GM23338 (cell line): ENCODE measurements around the gene TASP1. TPM values are rescaled to one million over a fixed set of nuclear protein-coding genes. Genes with fewer than 3 reads are reported as not detected.
A peak's percentile ranks its signal among the peaks of the same experiment; 100 is the strongest.

Experiments used
- ATAC-seq: fragments of 200-7000 bp; cut with Tn5 transposase; 3 replicates; pipeline ENCODE4 v1.9.1; 2020
- DNase-seq: peaks from one replicate; pipeline ENCODE4 v3.0.0-alpha.2; 2015; ENCODE audit warnings: low spot score
- H2AFZ ChIP-seq: fragments of 200-600 bp; sonication (generic); 2 replicates; pipeline ENCODE4 v1.8.0; 2016; ENCODE audit warnings: antibody characterized with exemption, mild to moderate bottlenecking, moderate library complexity
- H3F3A ChIP-seq: fragments of 200-600 bp; sonication (generic); replicated peaks from 2 replicates; pipeline ENCODE4 v1.8.0; 2017; ENCODE audit warnings: antibody characterized with exemption, mixed run types, low read depth
- H3K27ac ChIP-seq: fragments of 200-600 bp; sonication (generic); 2 replicates; pipeline ENCODE4 v1.6.1; 2016; ENCODE audit warnings: low read depth
- H3K27me3 ChIP-seq: fragments of 200-600 bp; sonication (generic); 2 replicates; pipeline ENCODE4 v1.8.0; 2016; ENCODE audit warnings: mild to moderate bottlenecking, mixed run types, moderate library complexity; ENCODE audit not compliant: insufficient read depth
- H3K36me3 ChIP-seq: fragments of 200-600 bp; sonication (generic); 2 replicates; pipeline ENCODE4 v1.8.0; 2016; ENCODE audit warnings: mild to moderate bottlenecking; ENCODE audit not compliant: insufficient read depth
- H3K4me1 ChIP-seq: fragments of 200-600 bp; sonication (generic); 2 replicates; pipeline ENCODE4 v1.8.0; 2016; ENCODE audit warnings: mild to moderate bottlenecking, moderate library complexity; ENCODE audit not compliant: insufficient read depth
- H3K4me2 ChIP-seq: fragments of 200-600 bp; sonication (generic); 2 replicates; pipeline ENCODE4 v1.7.1; 2017; ENCODE audit warnings: mixed run types
- H3K4me3 ChIP-seq: fragments of 200-600 bp; sonication (generic); 2 replicates; pipeline ENCODE4 v1.6.1; 2016; ENCODE audit warnings: mixed run types
- H3K79me2 ChIP-seq: fragments of 200-600 bp; sonication (generic); replicated peaks from 2 replicates; pipeline ENCODE4 v1.8.0; 2017; ENCODE audit warnings: mild to moderate bottlenecking; ENCODE audit not compliant: insufficient read depth
- H3K9me2 ChIP-seq: fragments of 200-600 bp; sonication (generic); 2 replicates; pipeline ENCODE4 v1.8.0; 2017; ENCODE audit not compliant: insufficient read depth
- H4K20me1 ChIP-seq: fragments of 200-600 bp; sonication (generic); replicated peaks from 2 replicates; pipeline ENCODE4 v1.8.0; 2017; ENCODE audit warnings: mild to moderate bottlenecking; ENCODE audit not compliant: insufficient read depth
- H3K27ac Mint-ChIP-seq: 2 replicates; pipeline ENCODE4 v1.8.0; 2020; ENCODE audit warnings: inconsistent platforms, mild to moderate bottlenecking, moderate library complexity, mixed read lengths
- H3K27me3 Mint-ChIP-seq: 3 replicates; pipeline ENCODE4 v1.8.0; 2022; ENCODE audit warnings: low read depth, mild to moderate bottlenecking, moderate library complexity, mixed read lengths, inconsistent platforms; ENCODE audit not compliant: insufficient read depth, poor library complexity
- H3K36me3 Mint-ChIP-seq: 3 replicates; pipeline ENCODE4 v1.8.0; 2021; ENCODE audit warnings: low read depth, mild to moderate bottlenecking, inconsistent platforms, moderate library complexity, mixed read lengths
- H3K4me1 Mint-ChIP-seq: 3 replicates; pipeline ENCODE4 v1.8.0; 2020; ENCODE audit warnings: mild to moderate bottlenecking, inconsistent platforms, mixed read lengths
- H3K4me3 Mint-ChIP-seq: 3 replicates; pipeline ENCODE4 v1.8.0; 2021; ENCODE audit warnings: moderate library complexity, mild to moderate bottlenecking, inconsistent platforms, mixed read lengths
- H3K9me3 Mint-ChIP-seq: 3 replicates; pipeline ENCODE4 v1.8.0; 2020; ENCODE audit warnings: moderate library complexity, mild to moderate bottlenecking, inconsistent platforms, mixed read lengths
- CREB1 ChIP-seq: fragments of 250-450 bp; sonication (Bioruptor Pico); IDR thresholded peaks from 2 replicates; pipeline ENCODE4 v1.5.0; 2020; ENCODE audit warnings: low read depth, mild to moderate bottlenecking, moderate library complexity
- EZH2phosphoT487 ChIP-seq: fragments of 200-600 bp; sonication (generic); IDR thresholded peaks from one replicate; pipeline ENCODE4 v1.8.1; 2018; ENCODE audit warnings: antibody characterized with exemption; ENCODE audit not compliant: unreplicated experiment
- JUNB ChIP-seq: IDR thresholded peaks from one replicate; pipeline ENCODE4 v1.6.1; 2016; ENCODE audit warnings: antibody characterized with exemption; ENCODE audit not compliant: unreplicated experiment
- NANOG ChIP-seq: IDR thresholded peaks from 2 replicates; pipeline ENCODE4 v1.6.1; 2016; ENCODE audit warnings: antibody characterized with exemption, borderline replicate concordance
- POLR2AphosphoS5 ChIP-seq: IDR thresholded peaks from 2 replicates; pipeline ENCODE4 v1.6.1; 2016; ENCODE audit warnings: antibody characterized with exemption, low read depth
- ZNF114 ChIP-seq: fragments of 250-450 bp; sonication (Bioruptor Pico); IDR thresholded peaks from 2 replicates; pipeline ENCODE4 v1.5.0; 2020; ENCODE audit warnings: mild to moderate bottlenecking, moderate library complexity
- ZNF331 ChIP-seq: fragments of 250-450 bp; sonication (Bioruptor Pico); IDR thresholded peaks from 2 replicates; pipeline ENCODE4 v1.5.0; 2020; ENCODE audit warnings: low read depth, mild to moderate bottlenecking, moderate library complexity
- polyA plus RNA-seq: library from polyadenylated mRNA; unstranded; fragments of >200 nt; fragmentation: Nextera tagmentation; extraction: Ambion mirVana; gene quantifications from 2 replicates; pipeline ENCODE4 v1.2.1, GENCODE V29; 2016
- total RNA-seq: library from RNA; depleted of rRNA; stranded (reverse); fragments of >200 nt; shearing (Covaris generic); gene quantifications from 2 replicates; pipeline ENCODE4 v1.2.3, GENCODE V29; 2014
- TF ChIP-seq, protein P1 (sequence below): fragments of 250-450 bp; sonication (Bioruptor Pico); IDR thresholded peaks from 2 replicates; pipeline ENCODE4 v1.5.0; 2020; ENCODE audit warnings: mild to moderate bottlenecking, moderate library complexity
- TF ChIP-seq, protein P2 (sequence below): IDR thresholded peaks from 2 replicates; pipeline ENCODE4 v1.6.1; 2016; ENCODE audit warnings: antibody characterized with exemption

The TASP1 gene
- total and polyA plus RNA-seq, 2 experiments from 2014 or later = 9.7 to 9.8 TPM

DNA sequence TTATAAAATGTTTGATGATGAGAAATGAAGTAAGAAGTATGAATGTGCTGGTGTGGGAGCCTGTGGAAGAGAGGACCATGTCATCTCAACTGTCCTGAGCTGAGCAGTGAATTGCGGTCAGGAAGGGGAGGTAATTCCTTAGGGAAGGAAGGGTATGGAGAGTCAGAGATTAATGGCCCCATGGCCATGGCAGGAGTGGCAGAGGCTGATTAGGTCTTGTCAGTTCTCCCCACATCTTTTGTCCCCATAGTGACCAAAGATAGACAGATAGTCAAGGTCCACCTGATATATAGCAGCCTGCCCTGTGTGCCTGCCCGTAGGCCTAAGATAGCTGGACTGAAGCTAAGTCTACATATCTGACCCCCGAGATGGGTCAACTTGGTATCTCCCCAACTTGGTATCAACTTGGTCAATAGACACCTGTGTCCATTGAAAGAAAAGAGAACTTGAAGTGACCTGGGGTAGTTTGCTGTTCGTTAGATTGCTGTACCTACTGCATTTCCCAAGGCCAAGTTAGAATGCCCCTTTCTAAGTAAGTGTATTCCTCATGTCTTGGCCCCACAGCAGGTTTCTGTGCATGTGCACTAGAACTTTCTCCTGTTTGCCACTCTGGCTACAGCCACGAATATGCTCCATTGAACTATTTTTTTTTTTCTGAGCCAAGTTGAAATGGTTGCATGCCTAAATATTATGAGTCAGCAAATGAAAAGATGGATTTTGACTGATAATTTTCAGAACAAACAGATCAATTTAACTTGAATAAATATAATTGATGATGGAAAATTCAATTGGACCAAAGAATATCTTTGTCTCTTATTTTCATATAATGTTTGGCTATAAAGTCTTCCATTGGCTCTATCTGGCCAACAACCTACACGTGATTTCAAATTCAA is 274.2 kb downstream of the TASP1 start (continued):
- TF ChIP-seq JUNB (no peak), POLR2AphosphoS5 (no peak), EZH2phosphoT487 (no peak)
- TF ChIP-seq, protein P1, sequence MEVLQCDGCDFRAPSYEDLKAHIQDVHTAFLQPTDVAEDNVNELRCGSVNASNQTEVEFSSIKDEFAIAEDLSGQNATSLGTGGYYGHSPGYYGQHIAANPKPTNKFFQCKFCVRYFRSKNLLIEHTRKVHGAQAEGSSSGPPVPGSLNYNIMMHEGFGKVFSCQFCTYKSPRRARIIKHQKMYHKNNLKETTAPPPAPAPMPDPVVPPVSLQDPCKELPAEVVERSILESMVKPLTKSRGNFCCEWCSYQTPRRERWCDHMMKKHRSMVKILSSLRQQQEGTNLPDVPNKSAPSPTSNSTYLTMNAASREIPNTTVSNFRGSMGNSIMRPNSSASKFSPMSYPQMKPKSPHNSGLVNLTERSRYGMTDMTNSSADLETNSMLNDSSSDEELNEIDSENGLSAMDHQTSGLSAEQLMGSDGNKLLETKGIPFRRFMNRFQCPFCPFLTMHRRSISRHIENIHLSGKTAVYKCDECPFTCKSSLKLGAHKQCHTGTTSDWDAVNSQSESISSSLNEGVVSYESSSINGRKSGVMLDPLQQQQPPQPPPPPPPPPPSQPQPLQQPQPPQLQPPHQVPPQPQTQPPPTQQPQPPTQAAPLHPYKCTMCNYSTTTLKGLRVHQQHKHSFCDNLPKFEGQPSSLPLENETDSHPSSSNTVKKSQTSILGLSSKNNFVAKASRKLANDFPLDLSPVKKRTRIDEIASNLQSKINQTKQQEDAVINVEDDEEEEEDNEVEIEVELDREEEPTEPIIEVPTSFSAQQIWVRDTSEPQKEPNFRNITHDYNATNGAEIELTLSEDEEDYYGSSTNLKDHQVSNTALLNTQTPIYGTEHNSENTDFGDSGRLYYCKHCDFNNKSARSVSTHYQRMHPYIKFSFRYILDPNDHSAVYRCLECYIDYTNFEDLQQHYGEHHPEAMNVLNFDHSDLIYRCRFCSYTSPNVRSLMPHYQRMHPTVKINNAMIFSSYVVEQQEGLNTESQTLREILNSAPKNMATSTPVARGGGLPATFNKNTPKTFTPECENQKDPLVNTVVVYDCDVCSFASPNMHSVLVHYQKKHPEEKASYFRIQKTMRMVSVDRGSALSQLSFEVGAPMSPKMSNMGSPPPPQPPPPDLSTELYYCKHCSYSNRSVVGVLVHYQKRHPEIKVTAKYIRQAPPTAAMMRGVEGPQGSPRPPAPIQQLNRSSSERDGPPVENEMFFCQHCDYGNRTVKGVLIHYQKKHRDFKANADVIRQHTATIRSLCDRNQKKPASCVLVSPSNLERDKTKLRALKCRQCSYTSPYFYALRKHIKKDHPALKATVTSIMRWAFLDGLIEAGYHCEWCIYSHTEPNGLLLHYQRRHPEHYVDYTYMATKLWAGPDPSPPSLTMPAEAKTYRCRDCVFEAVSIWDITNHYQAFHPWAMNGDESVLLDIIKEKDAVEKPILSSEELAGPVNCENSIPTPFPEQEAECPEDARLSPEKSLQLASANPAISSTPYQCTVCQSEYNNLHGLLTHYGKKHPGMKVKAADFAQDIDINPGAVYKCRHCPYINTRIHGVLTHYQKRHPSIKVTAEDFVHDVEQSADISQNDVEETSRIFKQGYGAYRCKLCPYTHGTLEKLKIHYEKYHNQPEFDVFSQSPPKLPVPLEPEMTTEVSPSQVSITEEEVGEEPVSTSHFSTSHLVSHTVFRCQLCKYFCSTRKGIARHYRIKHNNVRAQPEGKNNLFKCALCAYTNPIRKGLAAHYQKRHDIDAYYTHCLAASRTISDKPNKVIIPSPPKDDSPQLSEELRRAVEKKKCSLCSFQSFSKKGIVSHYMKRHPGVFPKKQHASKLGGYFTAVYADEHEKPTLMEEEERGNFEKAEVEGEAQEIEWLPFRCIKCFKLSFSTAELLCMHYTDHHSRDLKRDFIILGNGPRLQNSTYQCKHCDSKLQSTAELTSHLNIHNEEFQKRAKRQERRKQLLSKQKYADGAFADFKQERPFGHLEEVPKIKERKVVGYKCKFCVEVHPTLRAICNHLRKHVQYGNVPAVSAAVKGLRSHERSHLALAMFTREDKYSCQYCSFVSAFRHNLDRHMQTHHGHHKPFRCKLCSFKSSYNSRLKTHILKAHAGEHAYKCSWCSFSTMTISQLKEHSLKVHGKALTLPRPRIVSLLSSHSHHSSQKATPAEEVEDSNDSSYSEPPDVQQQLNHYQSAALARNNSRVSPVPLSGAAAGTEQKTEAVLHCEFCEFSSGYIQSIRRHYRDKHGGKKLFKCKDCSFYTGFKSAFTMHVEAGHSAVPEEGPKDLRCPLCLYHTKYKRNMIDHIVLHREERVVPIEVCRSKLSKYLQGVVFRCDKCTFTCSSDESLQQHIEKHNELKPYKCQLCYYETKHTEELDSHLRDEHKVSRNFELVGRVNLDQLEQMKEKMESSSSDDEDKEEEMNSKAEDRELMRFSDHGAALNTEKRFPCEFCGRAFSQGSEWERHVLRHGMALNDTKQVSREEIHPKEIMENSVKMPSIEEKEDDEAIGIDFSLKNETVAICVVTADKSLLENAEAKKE = no peak
- TF ChIP-seq, protein P2, sequence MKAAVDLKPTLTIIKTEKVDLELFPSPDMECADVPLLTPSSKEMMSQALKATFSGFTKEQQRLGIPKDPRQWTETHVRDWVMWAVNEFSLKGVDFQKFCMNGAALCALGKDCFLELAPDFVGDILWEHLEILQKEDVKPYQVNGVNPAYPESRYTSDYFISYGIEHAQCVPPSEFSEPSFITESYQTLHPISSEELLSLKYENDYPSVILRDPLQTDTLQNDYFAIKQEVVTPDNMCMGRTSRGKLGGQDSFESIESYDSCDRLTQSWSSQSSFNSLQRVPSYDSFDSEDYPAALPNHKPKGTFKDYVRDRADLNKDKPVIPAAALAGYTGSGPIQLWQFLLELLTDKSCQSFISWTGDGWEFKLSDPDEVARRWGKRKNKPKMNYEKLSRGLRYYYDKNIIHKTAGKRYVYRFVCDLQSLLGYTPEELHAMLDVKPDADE = no peak

DNA sequence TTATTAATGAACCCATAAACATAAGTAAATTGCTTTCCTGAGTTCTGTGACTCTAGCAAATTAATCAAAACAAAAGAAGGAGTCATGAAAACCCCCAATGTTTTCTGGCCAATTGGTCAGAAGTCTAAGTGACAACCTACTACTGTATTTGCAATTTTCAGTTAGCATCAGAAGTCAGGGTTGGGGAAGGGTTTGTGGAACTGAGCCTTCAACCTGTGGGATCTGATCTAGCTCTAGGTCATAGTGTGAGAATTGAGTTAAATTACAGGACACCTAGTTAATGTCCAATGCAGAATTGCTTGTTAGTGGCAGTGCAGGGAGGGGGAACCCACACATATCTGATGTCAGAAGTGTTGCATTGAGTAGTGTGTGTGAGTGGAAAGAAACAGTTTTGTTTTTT is 275.3 kb downstream of the TASP1 start:
- Histone ChIP-seq H4K20me1 (no peaks in the 10 kb centered on the region), H3K36me3 (no peaks in the 10 kb centered on the region), H2AFZ (no peak overlapping the region), H3K9me2 (peaks cover 17% of the 10 kb centered on the region), H3K27ac (peak overlapping the region; percentile 98; the same call in 1 of the 2 replicates), H3K4me1 (peaks cover 12% of the 10 kb centered on the region), H3K4me2 (peak overlapping the region; percentile 7; the same call in 1 of the 2 replicates), H3K27me3 (no peaks in the 10 kb centered on the region), H3K79me2 (no peaks in the 10 kb centered on the region), H3K4me3 (no peak overlapping the region), H3F3A (no peaks in the 10 kb centered on the region)
- Mint-ChIP-seq H3K4me1 (peaks cover 18% of the 10 kb centered on the region), H3K27ac (no peak overlapping the region), H3K36me3 (peaks cover 3% of the 10 kb centered on the region; the same call in 2 of the 3 replicates), H3K4me3 (no peak overlapping the region), H3K9me3 (no peaks in the 10 kb centered on the region), H3K27me3 (peaks cover 3% of the 10 kb centered on the region)
- ATAC-seq (no peak), DNase-seq (no peak)
- no peak for TF ChIP-seq CREB1 (CRISPR knock-in tag)
- no peak for TF ChIP-seq ZNF114 (CRISPR knock-in tag)
- no peak for TF ChIP-seq ZNF331 (CRISPR knock-in tag)
- no peak for TF ChIP-seq NANOG
